Loucy (cell line): Measurements from ENCODE around the gene NOBOX.

Experiments
- H2AFZ ChIP-seq: fragments of 200-600 bp; sonication (generic); 2 replicates; pipeline ENCODE4 v1.6.0; 2016; ENCODE audit warnings: antibody characterized with exemption, mild to moderate bottlenecking, low read length, moderate library complexity
- H3F3A ChIP-seq: fragments of 200-600 bp; 2 replicates; pipeline ENCODE4 v1.6.0; 2016; ENCODE audit warnings: antibody characterized with exemption, low read depth, mild to moderate bottlenecking
- H3K27me3 ChIP-seq: fragments of 200-600 bp; sonication (generic); 2 replicates; pipeline ENCODE4 v1.6.1; 2014; ENCODE audit warnings: low read length, mild to moderate bottlenecking; ENCODE audit not compliant: insufficient read depth, poor library complexity, severe bottlenecking
- H3K36me3 ChIP-seq: fragments of 200-600 bp; sonication (generic); 2 replicates; pipeline ENCODE4 v1.6.1; 2016; ENCODE audit warnings: low read length; ENCODE audit not compliant: insufficient read depth
- H3K4me1 ChIP-seq: fragments of 200-600 bp; sonication (generic); 2 replicates; pipeline ENCODE4 v1.5.1; 2014; ENCODE audit warnings: low read length, mild to moderate bottlenecking; ENCODE audit not compliant: insufficient read depth, poor library complexity, severe bottlenecking
- H3K4me2 ChIP-seq: fragments of 200-600 bp; sonication (generic); 2 replicates; pipeline ENCODE4 v1.6.0; 2014; ENCODE audit warnings: antibody characterized with exemption, low read length, low read depth, mild to moderate bottlenecking; ENCODE audit not compliant: poor library complexity, severe bottlenecking
- H3K4me3 ChIP-seq: fragments of 200-600 bp; sonication (generic); 2 replicates; pipeline ENCODE4 v1.5.1; 2014; ENCODE audit warnings: low read length, mild to moderate bottlenecking, mixed read lengths; ENCODE audit not compliant: poor library complexity, severe bottlenecking
- H3K79me2 ChIP-seq: fragments of 200-600 bp; sonication (generic); 2 replicates; pipeline ENCODE4 v1.6.1; 2014; ENCODE audit warnings: low read length; ENCODE audit not compliant: insufficient read depth
- H3K9ac ChIP-seq: fragments of 200-600 bp; sonication (generic); 2 replicates; pipeline ENCODE4 v1.6.0; 2014; ENCODE audit warnings: mild to moderate bottlenecking, low read depth, low read length, moderate library complexity; ENCODE audit not compliant: poor library complexity, severe bottlenecking
- H3K9me2 ChIP-seq: fragments of 200-600 bp; sonication (generic); replicated peaks from 2 replicates; pipeline ENCODE4 v1.6.1; 2016; ENCODE audit warnings: low read depth, low read length, mixed read lengths
- H3K9me3 ChIP-seq: fragments of 200-600 bp; sonication (generic); 2 replicates; pipeline ENCODE4 v1.6.1; 2014; ENCODE audit warnings: mild to moderate bottlenecking, antibody characterized with exemption, low read length, low read depth; ENCODE audit not compliant: insufficient read depth
- H4K20me1 ChIP-seq: fragments of 200-600 bp; sonication (generic); 2 replicates; pipeline ENCODE4 v1.6.0; 2014; ENCODE audit warnings: antibody characterized with exemption, low read length, mild to moderate bottlenecking; ENCODE audit not compliant: insufficient read depth, poor library complexity, severe bottlenecking
- EZH2phosphoT487 ChIP-seq: fragments of 200-600 bp; IDR thresholded peaks from 2 replicates; pipeline ENCODE4 v1.6.1; 2018; ENCODE audit warnings: antibody characterized with exemption, mild to moderate bottlenecking, moderate library complexity, borderline replicate concordance
- TF ChIP-seq, protein P1 (sequence below): fragments of 200-600 bp; sonication (generic); conservative IDR thresholded peaks from 2 replicates; pipeline ENCODE4 v1.5.1; 2014; ENCODE audit warnings: mild to moderate bottlenecking, antibody characterized with exemption, low read length

The NOBOX gene

GRCh38 chr7:144390481-144390880 is 13.0 kb downstream of the NOBOX start:
- Histone ChIP-seq H3K9me2 (no peaks in the 10 kb centered on the region), H3K4me3 (no peak overlapping the region), H3K9ac (no peak overlapping the region), H3K9me3 (no peaks in the 10 kb centered on the region), H2AFZ (peak overlapping the region; percentile 13; the same call in 1 of the 2 replicates), H3K79me2 (no peaks in the 10 kb centered on the region), H3K36me3 (no peaks in the 10 kb centered on the region), H4K20me1 (no peaks in the 10 kb centered on the region), H3K4me1 (no peaks in the 10 kb centered on the region), H3F3A (no peaks in the 10 kb centered on the region), H3K27me3 (no peaks in the 10 kb centered on the region), H3K4me2 (no peak overlapping the region)
- TF ChIP-seq, protein P1, sequence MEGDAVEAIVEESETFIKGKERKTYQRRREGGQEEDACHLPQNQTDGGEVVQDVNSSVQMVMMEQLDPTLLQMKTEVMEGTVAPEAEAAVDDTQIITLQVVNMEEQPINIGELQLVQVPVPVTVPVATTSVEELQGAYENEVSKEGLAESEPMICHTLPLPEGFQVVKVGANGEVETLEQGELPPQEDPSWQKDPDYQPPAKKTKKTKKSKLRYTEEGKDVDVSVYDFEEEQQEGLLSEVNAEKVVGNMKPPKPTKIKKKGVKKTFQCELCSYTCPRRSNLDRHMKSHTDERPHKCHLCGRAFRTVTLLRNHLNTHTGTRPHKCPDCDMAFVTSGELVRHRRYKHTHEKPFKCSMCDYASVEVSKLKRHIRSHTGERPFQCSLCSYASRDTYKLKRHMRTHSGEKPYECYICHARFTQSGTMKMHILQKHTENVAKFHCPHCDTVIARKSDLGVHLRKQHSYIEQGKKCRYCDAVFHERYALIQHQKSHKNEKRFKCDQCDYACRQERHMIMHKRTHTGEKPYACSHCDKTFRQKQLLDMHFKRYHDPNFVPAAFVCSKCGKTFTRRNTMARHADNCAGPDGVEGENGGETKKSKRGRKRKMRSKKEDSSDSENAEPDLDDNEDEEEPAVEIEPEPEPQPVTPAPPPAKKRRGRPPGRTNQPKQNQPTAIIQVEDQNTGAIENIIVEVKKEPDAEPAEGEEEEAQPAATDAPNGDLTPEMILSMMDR: no peak
- no peak for TF ChIP-seq EZH2phosphoT487

- H3K27me3 ChIP-seq: no peaks in the 10 kb centered on the region
- H3F3A ChIP-seq: no peaks in the 10 kb centered on the region
- no peak overlapping the region for H3K9ac ChIP-seq
- no peak overlapping the region for H3K4me2 ChIP-seq
- no peaks in the 10 kb centered on the region for H3K4me1 ChIP-seq
- H4K20me1 ChIP-seq: no peaks in the 10 kb centered on the region
- no peak overlapping the region for H2AFZ ChIP-seq
- no peaks in the 10 kb centered on the region for H3K9me3 ChIP-seq
- no peak for TF ChIP-seq EZH2phosphoT487
- TF ChIP-seq, protein P1: no peak
- H3K79me2 ChIP-seq: no peaks in the 10 kb centered on the region
- H3K9me2 ChIP-seq: no peaks in the 10 kb centered on the region
- H3K4me3 ChIP-seq: no peak overlapping the region
- H3K36me3 ChIP-seq: no peaks in the 10 kb centered on the region
Observed at GRCh38 chr7:144388950-144389349, 14.5 kb downstream of the NOBOX start.

- H3K9ac ChIP-seq: no peak overlapping the region
- no peaks in the 10 kb centered on the region for H3K27me3 ChIP-seq
- H3K4me2 ChIP-seq: no peak overlapping the region
- no peaks in the 10 kb centered on the region for H3K9me3 ChIP-seq
- H3K9me2 ChIP-seq: no peaks in the 10 kb centered on the region
- no peaks in the 10 kb centered on the region for H3K79me2 ChIP-seq
- no peaks in the 10 kb centered on the region for H3F3A ChIP-seq
- H3K4me1 ChIP-seq: no peaks in the 10 kb centered on the region
- no peaks in the 10 kb centered on the region for H4K20me1 ChIP-seq
- H3K4me3 ChIP-seq: no peak overlapping the region
- no peaks in the 10 kb centered on the region for H3K36me3 ChIP-seq
- TF ChIP-seq, protein P1: no peak
- TF ChIP-seq EZH2phosphoT487: no peak
- no peak overlapping the region for H2AFZ ChIP-seq
Observed at GRCh38 chr7:144386741-144387140, 16.8 kb downstream of the NOBOX start.
